RWPE2 (cell line): ENCODE results near the gene MAGI1.

ENCODE experiments used
- ATAC-seq: fragments of 200-7000 bp; cut with Tn5 transposase; 3 replicates; pipeline ENCODE4 v1.9.1; 2021; ENCODE audit warnings: low read depth
- DNase-seq: peaks from one replicate; pipeline ENCODE4 v3.0.0-alpha.2; 2020; ENCODE audit warnings: low spot score
- H3K27ac ChIP-seq: fragments of 450-650 bp; 2 replicates; pipeline ENCODE4 v1.5.1; 2017; ENCODE audit warnings: mild to moderate bottlenecking; ENCODE audit not compliant: poor library complexity, severe bottlenecking
- H3K27me3 ChIP-seq: fragments of 250-450 bp; sonication (Bioruptor Pico); 2 replicates; pipeline ENCODE4 v1.5.1; 2021; ENCODE audit warnings: mild to moderate bottlenecking, moderate library complexity; ENCODE audit not compliant: insufficient read depth, poor library complexity, severe bottlenecking
- H3K36me3 ChIP-seq: fragments of 250-450 bp; sonication (Bioruptor Pico); 2 replicates; pipeline ENCODE4 v1.5.1; 2020; ENCODE audit warnings: low read depth, mild to moderate bottlenecking, moderate library complexity
- H3K4me1 ChIP-seq: fragments of 250-450 bp; sonication (Bioruptor Pico); 2 replicates; pipeline ENCODE4 v1.5.1; 2021; ENCODE audit warnings: mild to moderate bottlenecking, moderate library complexity; ENCODE audit not compliant: insufficient read depth, poor library complexity, severe bottlenecking
- H3K4me3 ChIP-seq: fragments of 250-450 bp; sonication (Bioruptor Pico); 2 replicates; pipeline ENCODE4 v1.5.1; 2021; ENCODE audit warnings: mild to moderate bottlenecking, moderate library complexity; ENCODE audit not compliant: severe bottlenecking
- H3K9me3 ChIP-seq: fragments of 250-450 bp; sonication (Bioruptor Pico); 2 replicates; pipeline ENCODE4 v1.5.1; 2021; ENCODE audit warnings: mild to moderate bottlenecking, moderate library complexity; ENCODE audit not compliant: severe bottlenecking
- TF ChIP-seq, protein P1 (sequence below): fragments of 450-650 bp; IDR thresholded peaks from one replicate; pipeline ENCODE4 v1.5.1; 2017; ENCODE audit warnings: mild to moderate bottlenecking, moderate library complexity; ENCODE audit not compliant: poor library complexity, severe bottlenecking

MAGI1 gene

DNA sequence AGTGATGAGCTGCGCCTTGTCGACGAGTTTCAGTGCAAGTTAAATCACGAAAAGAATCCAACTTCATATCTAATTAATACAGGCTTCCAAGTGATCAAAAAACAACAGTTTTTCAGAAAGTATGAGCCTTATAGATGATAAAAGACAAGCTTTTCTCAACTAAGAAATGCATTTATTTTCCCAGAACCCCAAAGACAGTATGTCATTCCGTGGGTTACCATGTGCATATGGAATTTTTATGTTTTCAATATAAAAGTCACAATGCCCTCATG, 442.8 kb downstream of the MAGI1 start:
- Histone ChIP-seq H3K36me3 (no peaks in the 10 kb centered on the region), H3K4me3 (no peak overlapping the region), H3K27me3 (no peaks in the 10 kb centered on the region), H3K9me3 (no peaks in the 10 kb centered on the region), H3K4me1 (no peaks in the 10 kb centered on the region), H3K27ac (no peak overlapping the region)
- no peak for DNase-seq
- TF ChIP-seq, protein P1, sequence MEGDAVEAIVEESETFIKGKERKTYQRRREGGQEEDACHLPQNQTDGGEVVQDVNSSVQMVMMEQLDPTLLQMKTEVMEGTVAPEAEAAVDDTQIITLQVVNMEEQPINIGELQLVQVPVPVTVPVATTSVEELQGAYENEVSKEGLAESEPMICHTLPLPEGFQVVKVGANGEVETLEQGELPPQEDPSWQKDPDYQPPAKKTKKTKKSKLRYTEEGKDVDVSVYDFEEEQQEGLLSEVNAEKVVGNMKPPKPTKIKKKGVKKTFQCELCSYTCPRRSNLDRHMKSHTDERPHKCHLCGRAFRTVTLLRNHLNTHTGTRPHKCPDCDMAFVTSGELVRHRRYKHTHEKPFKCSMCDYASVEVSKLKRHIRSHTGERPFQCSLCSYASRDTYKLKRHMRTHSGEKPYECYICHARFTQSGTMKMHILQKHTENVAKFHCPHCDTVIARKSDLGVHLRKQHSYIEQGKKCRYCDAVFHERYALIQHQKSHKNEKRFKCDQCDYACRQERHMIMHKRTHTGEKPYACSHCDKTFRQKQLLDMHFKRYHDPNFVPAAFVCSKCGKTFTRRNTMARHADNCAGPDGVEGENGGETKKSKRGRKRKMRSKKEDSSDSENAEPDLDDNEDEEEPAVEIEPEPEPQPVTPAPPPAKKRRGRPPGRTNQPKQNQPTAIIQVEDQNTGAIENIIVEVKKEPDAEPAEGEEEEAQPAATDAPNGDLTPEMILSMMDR: no peak
- ATAC-seq: no peak

DNA sequence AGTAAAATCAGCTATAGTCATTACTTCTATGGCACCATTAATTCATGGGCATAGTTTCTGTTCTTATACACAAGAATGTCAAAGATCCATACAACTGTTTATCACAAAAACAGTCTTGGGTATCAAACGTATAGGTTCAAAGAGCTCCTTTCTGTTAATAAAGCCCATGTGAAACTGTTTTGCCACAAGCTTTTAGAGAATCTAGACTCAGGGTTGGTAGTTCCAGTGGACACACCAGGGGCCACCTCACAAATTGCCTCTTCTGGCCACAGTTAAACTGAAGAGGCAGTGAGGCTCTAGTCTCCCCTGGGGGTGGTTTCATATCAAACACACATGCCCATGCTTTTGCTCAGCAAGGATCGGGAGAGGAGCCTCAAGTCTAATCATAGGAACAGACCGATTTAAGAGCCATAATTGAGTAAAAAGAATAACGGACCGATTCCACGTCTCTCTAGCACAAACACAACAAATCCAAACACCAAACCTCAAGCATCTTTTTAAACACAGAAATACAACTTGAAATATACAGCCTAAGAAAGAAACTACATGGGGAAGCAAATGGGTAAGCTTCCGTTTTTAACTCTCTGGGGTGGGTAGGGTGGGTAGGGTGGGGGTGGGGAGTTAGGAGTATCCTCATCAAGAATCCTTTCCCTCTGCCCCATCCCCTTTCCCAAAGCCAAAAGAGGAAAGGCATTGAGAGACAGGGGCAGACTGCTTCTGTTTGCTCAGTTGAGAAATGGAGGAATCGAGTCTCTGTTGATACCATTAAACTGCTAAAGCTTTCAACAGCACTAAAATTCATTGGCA, 443.3 kb downstream of the MAGI1 start:
- no peaks in the 10 kb centered on the region for H3K9me3 ChIP-seq
- ATAC-seq: no peak
- TF ChIP-seq, protein P1: no peak
- H3K36me3 ChIP-seq: no peaks in the 10 kb centered on the region
- no peaks in the 10 kb centered on the region for H3K27me3 ChIP-seq
- no peak for DNase-seq
- H3K4me1 ChIP-seq: no peaks in the 10 kb centered on the region
- no peak overlapping the region for H3K27ac ChIP-seq
- H3K4me3 ChIP-seq: no peak overlapping the region

DNA sequence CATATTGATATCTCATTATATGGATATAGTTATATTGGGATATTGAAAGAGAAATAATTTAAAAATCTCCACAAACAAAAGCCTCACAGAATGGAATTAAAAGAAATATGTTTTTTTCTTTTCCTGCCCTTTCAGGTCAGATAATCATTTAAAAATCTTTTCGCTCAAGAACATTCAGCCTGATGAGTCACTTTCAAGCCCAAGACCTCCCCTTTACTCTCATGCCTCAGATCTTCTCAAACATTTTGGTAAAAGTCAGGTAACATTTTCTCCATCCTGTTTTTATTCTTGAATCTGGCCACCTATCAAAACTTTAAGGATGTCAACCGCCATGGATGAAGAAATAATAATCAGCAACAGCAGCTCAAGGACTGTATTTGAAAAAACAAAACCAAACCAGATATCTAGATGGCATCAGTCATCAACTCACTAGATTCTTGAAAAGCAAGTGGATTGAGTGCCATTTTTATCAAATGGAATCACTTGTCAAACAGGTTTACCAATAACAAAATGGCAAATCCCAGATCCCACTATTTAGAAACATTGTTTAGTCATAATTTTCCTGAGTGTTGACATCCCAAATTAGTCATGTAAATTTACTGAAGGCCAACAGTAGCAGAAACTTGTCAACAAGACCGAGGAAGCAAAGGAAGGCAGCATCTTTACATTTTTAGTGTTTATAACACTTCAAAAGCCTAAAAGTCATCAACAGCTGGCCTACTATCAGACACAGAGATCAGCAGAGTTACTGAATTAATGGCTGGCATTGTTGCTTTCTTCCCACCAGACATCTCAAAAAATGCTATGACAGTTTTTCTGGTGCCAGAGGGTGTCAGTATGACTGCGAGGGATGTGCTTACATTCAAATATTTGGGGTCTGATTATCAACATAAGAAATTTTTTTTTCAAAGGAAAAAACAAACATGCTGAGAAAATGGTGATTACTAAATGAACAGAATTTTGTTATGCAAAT, 444.7 kb downstream of the MAGI1 start:
- no peaks in the 10 kb centered on the region for H3K36me3 ChIP-seq
- TF ChIP-seq, protein P1: no peak

DNA sequence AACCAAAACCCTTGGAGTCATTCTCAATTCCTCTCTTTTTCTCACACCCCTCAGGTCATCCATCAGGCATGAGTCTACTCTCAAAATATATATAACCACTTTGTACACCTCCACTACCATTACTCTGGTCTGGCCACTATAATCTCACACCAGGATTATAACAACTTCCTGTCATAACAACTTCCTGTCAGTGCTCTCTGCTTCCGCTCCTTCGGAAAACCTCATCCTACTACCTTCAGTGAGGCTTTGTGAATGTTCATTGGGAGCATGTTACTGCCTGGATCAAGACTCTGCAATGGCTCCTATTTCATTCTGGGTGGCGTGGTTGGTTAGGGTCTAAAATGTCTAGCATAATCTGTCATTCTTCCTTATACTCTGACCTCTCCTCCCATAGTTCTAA, 447.4 kb downstream of the MAGI1 start:
- no peak overlapping the region for H3K4me3 ChIP-seq
- ATAC-seq (no peak), DNase-seq (no peak)
- TF ChIP-seq, protein P1: no peak
- no peak overlapping the region for H3K27ac ChIP-seq
- H3K36me3 ChIP-seq: no peaks in the 10 kb centered on the region
- no peaks in the 10 kb centered on the region for H3K27me3 ChIP-seq
- no peaks in the 10 kb centered on the region for H3K4me1 ChIP-seq
- no peaks in the 10 kb centered on the region for H3K9me3 ChIP-seq

More for the DNA sequence above, 444.7 kb downstream of the MAGI1 start:
- Histone ChIP-seq H3K27me3 (no peaks in the 10 kb centered on the region), H3K27ac (no peak overlapping the region), H3K4me3 (no peak overlapping the region), H3K9me3 (no peaks in the 10 kb centered on the region), H3K4me1 (no peaks in the 10 kb centered on the region)
- ATAC-seq (no peak), DNase-seq (no peak)
